LNCaP clone FGC (cell line): Measurements from ENCODE around the gene THOC1.

Source experiments
- DNase-seq: peaks from one replicate; pipeline ENCODE4 v3.0.0-alpha.2; 2011; ENCODE audit warnings: low read depth
- H3K4me3 ChIP-seq: 2 replicates; pipeline ENCODE4 v1.5.1; 2011; ENCODE audit warnings: mild to moderate bottlenecking, low read depth, low read length, control low read depth
- TF ChIP-seq, protein P1 (sequence below): IDR thresholded peaks from 2 replicates; pipeline ENCODE4 v1.5.1; 2012; ENCODE audit warnings: mild to moderate bottlenecking; ENCODE audit not compliant: control insufficient read depth, insufficient read depth; ENCODE audit errors: extremely low read depth

THOC1 gene

DNA sequence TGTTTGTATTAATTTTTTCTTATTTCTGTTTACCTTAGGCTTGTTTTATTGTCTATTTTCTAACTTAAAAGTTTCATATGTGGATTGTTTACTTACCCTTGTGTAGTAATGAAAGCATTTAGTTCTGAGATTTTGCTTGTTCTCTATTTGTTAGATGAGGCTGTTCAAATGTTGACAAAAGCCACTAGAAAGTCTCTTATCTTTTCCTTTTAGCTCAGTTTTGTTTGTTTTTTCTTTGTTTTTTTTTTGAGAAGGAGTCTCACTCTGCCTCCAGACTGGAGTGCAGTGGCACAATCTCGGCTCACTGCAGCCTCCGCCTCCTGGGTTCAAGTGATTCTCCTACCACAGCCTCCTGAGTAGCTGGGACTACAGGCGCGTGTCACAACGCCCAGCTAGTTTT, 78.6 kb downstream of the THOC1 start:
- DNase-seq: peak; percentile 74
- no peak overlapping the region; the same call in 1 of the 2 replicates for H3K4me3 ChIP-seq
- TF ChIP-seq, protein P1, sequence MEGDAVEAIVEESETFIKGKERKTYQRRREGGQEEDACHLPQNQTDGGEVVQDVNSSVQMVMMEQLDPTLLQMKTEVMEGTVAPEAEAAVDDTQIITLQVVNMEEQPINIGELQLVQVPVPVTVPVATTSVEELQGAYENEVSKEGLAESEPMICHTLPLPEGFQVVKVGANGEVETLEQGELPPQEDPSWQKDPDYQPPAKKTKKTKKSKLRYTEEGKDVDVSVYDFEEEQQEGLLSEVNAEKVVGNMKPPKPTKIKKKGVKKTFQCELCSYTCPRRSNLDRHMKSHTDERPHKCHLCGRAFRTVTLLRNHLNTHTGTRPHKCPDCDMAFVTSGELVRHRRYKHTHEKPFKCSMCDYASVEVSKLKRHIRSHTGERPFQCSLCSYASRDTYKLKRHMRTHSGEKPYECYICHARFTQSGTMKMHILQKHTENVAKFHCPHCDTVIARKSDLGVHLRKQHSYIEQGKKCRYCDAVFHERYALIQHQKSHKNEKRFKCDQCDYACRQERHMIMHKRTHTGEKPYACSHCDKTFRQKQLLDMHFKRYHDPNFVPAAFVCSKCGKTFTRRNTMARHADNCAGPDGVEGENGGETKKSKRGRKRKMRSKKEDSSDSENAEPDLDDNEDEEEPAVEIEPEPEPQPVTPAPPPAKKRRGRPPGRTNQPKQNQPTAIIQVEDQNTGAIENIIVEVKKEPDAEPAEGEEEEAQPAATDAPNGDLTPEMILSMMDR: no peak

DNA sequence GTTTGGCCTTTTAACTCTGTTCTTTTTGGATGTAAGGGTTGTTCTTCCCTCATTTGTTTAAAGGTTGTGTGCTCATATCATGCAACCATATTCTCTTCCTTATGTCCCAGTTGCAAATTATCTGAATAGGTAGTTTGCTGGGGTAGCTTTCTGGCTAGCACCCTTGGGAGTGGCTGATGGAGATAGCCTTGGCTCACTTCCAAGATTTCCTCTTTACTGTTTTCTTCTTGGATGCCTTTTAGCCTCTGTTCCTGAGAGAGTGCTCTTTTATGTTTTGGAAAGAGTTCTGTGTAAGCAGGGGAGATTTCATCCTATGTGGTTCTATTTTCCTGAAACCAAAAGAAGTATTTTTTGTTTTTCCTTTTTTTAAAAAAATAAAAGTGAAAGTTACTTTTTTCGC, 84.1 kb downstream of the THOC1 start:
- no peak overlapping the region for H3K4me3 ChIP-seq
- DNase-seq: no peak
- TF ChIP-seq, protein P1: no peak

DNA sequence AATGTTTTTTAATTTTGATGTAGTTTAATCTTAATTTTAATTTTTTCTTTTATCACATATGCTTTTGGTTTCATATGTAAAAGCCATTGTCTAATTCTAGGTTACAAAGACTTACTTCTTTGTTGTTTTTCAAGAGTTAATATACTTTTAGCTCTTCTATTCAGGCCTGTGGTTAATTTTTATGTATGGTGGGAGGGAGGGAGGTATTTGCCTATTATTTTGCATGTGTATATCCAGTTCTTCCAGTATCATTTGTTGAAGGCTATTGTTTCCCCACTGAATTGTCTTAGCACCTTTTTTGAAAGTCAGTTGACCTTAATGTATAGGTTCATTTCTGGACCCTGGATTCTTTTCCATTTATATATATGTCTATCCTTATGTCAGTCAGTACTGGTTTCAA, 86.1 kb downstream of the THOC1 start:
- no peak for DNase-seq
- H3K4me3 ChIP-seq: no peak overlapping the region
- TF ChIP-seq, protein P1: no peak

DNA sequence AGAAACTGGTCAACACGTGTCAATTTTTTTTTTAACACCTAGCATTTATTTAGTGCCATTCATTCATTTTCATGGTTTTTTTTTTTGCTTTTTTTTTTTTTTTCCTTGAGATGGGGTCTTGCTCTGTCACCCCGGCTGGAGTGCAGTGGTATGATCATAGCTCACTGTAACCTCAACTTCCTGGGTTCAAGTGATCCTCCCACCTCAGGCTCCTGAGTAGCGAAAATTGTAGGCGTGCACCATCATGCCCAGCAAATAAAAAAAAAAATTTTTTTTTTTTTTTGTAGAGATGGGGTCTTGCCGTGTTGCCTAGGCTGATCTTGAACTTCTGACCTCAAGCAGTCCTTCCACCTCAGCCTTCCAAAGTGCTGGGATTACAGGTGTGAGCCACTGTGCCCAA, 88.3 kb downstream of the THOC1 start:
- TF ChIP-seq, protein P1: no peak
- no peak overlapping the region for H3K4me3 ChIP-seq
- no peak for DNase-seq

DNA sequence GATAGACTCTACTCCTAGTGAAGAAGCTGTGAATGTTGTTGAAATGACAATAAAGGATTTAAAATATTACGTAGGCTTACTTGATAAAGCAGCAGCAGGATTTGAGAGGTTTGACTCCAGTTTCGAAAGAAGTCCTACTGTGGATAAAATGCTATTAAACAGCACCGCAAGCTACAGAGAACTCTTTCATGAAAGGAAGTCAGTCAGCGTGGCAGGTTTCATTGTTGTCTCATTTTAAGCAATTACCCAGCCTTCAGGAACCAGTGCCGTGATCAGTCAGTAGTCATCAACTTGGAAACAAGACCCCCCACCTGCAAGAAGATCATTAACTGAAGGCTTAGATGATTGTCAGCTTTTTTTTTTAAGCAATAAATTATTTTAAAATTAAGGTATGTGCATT, 95.5 kb downstream of the THOC1 start:
- no peak for DNase-seq
- TF ChIP-seq, protein P1: no peak
- H3K4me3 ChIP-seq: no peak overlapping the region
